Fibroblast of pulmonary artery (primary cell): ENCODE results near the gene PDE1A.

Source experiments
- DNase-seq: peaks from one replicate; pipeline ENCODE4 v3.0.0-alpha.2; 2010; ENCODE audit warnings: low read depth
- H3K4me3 ChIP-seq: replicated peaks from 2 replicates; pipeline ENCODE4 v1.5.1; 2011; ENCODE audit warnings: low read depth, mild to moderate bottlenecking, control low read depth, low read length, moderate library complexity
- CTCF ChIP-seq: IDR thresholded peaks from 2 replicates; pipeline ENCODE4 v1.5.1; 2011; ENCODE audit warnings: mild to moderate bottlenecking, control low read depth, low read length, inconsistent platforms; ENCODE audit errors: missing control alignments

Gene PDE1A

GRCh38 chr2:182432051-182432450, 5.2 kb upstream of the PDE1A start:
- H3K4me3 ChIP-seq, result no peak overlapping the region
- DNase-seq, result no peak
- no peak for TF ChIP-seq CTCF

- TF ChIP-seq CTCF, result no peak
- no peak overlapping the region for H3K4me3 ChIP-seq
- no peak for DNase-seq
These were observed 1.6 kb upstream of the PDE1A start for GRCh38 chr2:182428476-182428875.

GRCh38 chr2:182426082-182426917, 536 bp downstream of the PDE1A start:
- peak overlapping the region; percentile 36 for H3K4me3 ChIP-seq
- peak; percentile 74 for DNase-seq
- no peak for TF ChIP-seq CTCF

- H3K4me3 ChIP-seq, result no peak overlapping the region
- no peak for DNase-seq
- no peak for TF ChIP-seq CTCF
These were observed 4.0 kb downstream of the PDE1A start for GRCh38 chr2:182422864-182423263.

GRCh38 chr2:182420669-182421068, 6.2 kb downstream of the PDE1A start:
- DNase-seq, result no peak
- no peak overlapping the region for H3K4me3 ChIP-seq
- TF ChIP-seq CTCF, result no peak

- TF ChIP-seq CTCF, result no peak
- no peak overlapping the region for H3K4me3 ChIP-seq
- no peak for DNase-seq
These were observed 10.0 kb downstream of the PDE1A start for GRCh38 chr2:182416861-182417260.

GRCh38 chr2:182416191-182416590, 10.6 kb downstream of the PDE1A start:
- no peak overlapping the region for H3K4me3 ChIP-seq
- DNase-seq, result no peak
- no peak for TF ChIP-seq CTCF
